HepG2 (cell line): ENCODE measurements around the gene GDPD5. TPM values are rescaled to one million over a fixed set of nuclear protein-coding genes. Genes with fewer than 3 reads are reported as not detected.

ENCODE experiments used
- ATAC-seq: fragments of 200-7000 bp; cut with Tn5 transposase; 3 replicates; pipeline ENCODE4 v1.9.1; 2020; ENCODE audit warnings: mild to moderate bottlenecking, moderate library complexity
- BruUV-seq: library from RNA; stranded (reverse); fragments of 400-500 nt; replicated peaks from 2 replicates; lab custom pipeline; 2021; lab: Mats Ljungman, UMichigan
- CTCF ChIA-PET: fragments of 300-600 bp; formaldehyde crosslinking; extraction: SDS; loops from one replicate; lab custom pipeline; 2021; ENCODE audit warnings: low total read pairs, inconsistent platforms, low intra/inter-chr PET ratio; lab: Yijun Ruan, JAX
- POLR2A ChIA-PET: fragments of 350-600 bp; sonication (Branson Sonifier 250); formaldehyde crosslinking; loops from one replicate; lab custom pipeline; 2020; ENCODE audit warnings: antibody characterized with exemption, inconsistent platforms; lab: Yijun Ruan, JAX
- DNase-seq: peaks from one replicate; pipeline ENCODE4 v3.0.0-alpha.2; 2015; ENCODE audit warnings: low spot score
- FAIRE-seq: peaks from 3 replicates; lab custom pipeline; 2011; peaks lifted over from hg19 to GRCh38; lab: Jason Lieb, UNC
- H2AFZ ChIP-seq: one replicate; pipeline ENCODE4 v1.6.1; 2011; ENCODE audit warnings: low read length, inconsistent platforms
- H3K27ac ChIP-seq: fragments of 300-600 bp; 3 replicates; pipeline ENCODE4 v1.8.0; 2011; ENCODE audit warnings: mixed run types, mild to moderate bottlenecking, mixed read lengths, low read length, inconsistent platforms; ENCODE audit not compliant: insufficient read depth; ENCODE audit errors: extremely low read length
- H3K27me3 ChIP-seq, 2 experiments: fragments of 200-600 bp in 1 of 2; 2 replicates in 1 of 2; 3 replicates in 1 of 2; pipeline versions ENCODE4 v1.6.0 to v1.8.0; 2011; ENCODE audit warnings: low read length in 2 of 2, mild to moderate bottlenecking in 2 of 2, moderate library complexity in 2 of 2, inconsistent platforms in 1 of 2; ENCODE audit not compliant: insufficient read depth in 2 of 2, control insufficient read depth in 1 of 2
- H3K36me3 ChIP-seq, 2 experiments: fragments of 200-600 bp in 1 of 2; replicated peaks in 1 of 2; 2 replicates in 1 of 2; 3 replicates in 1 of 2; pipeline versions ENCODE4 v1.5.1 to v1.8.0; 2011; ENCODE audit warnings: low read length in 2 of 2, inconsistent platforms in 1 of 2; ENCODE audit not compliant: insufficient read depth in 2 of 2, control insufficient read depth in 1 of 2
- H3K4me1 ChIP-seq: 2 replicates; pipeline ENCODE4 v1.5.1; 2012; ENCODE audit warnings: low read length, inconsistent platforms; ENCODE audit not compliant: insufficient read depth
- H3K4me2 ChIP-seq: 2 replicates; pipeline ENCODE4 v1.6.0; 2011; ENCODE audit warnings: low read depth, low read length, inconsistent platforms
- H3K4me3 ChIP-seq, 3 experiments: fragments of 200-600 bp in 1 of 3; sonication (generic), shearing (Covaris generic) in 1 of 3; replicated peaks in 1 of 3; 2 replicates each; pipeline ENCODE4 v1.5.1; 2011 to 2016; ENCODE audit warnings: low read length in 3 of 3, inconsistent platforms in 2 of 3, low read depth in 2 of 3, mild to moderate bottlenecking in 2 of 3, control low read depth in 1 of 3, mixed read lengths in 1 of 3; ENCODE audit not compliant: insufficient read depth in 1 of 3
- H3K79me2 ChIP-seq: one replicate; pipeline ENCODE4 v1.6.1; 2011; ENCODE audit warnings: low read length, inconsistent platforms; ENCODE audit not compliant: insufficient read depth
- H3K9ac ChIP-seq: 2 replicates; pipeline ENCODE4 v1.6.0; 2011; ENCODE audit warnings: mild to moderate bottlenecking, low read depth, low read length, inconsistent platforms; ENCODE audit not compliant: insufficient read depth
- H3K9me3 ChIP-seq: 2 replicates; pipeline ENCODE4 v1.5.1; 2012; ENCODE audit warnings: mild to moderate bottlenecking, low read length
- H4K20me1 ChIP-seq: 2 replicates; pipeline ENCODE4 v1.6.0; 2011; ENCODE audit warnings: inconsistent platforms, mild to moderate bottlenecking, low read length, moderate library complexity; ENCODE audit not compliant: insufficient read depth
- ARNT2 ChIP-seq: sonication (generic); formaldehyde crosslinking; IDR thresholded peaks from 2 replicates; pipeline ENCODE4 v1.8.0; 2022; ENCODE audit warnings: mild to moderate bottlenecking, low read depth, missing genetic modification reagents, moderate library complexity
- BATF2 ChIP-seq: sonication (generic); formaldehyde crosslinking; IDR thresholded peaks from 2 replicates; pipeline ENCODE4 v1.8.0; 2022; ENCODE audit warnings: mild to moderate bottlenecking, missing genetic modification reagents, moderate library complexity
- BRF2 ChIP-seq: sonication (generic); formaldehyde crosslinking; IDR thresholded peaks from 2 replicates; pipeline ENCODE4 v1.8.1; 2022; ENCODE audit warnings: mild to moderate bottlenecking, missing genetic modification reagents
- CCAR2 ChIP-seq: fragments of 200-400 bp; formaldehyde crosslinking; optimal IDR thresholded peaks from 2 replicates; pipeline ENCODE3; 2018; ENCODE audit warnings: low read depth, mild to moderate bottlenecking, low read length, moderate library complexity
- ISL2 ChIP-seq: sonication (generic); formaldehyde crosslinking; IDR thresholded peaks from 2 replicates; pipeline ENCODE4 v1.5.0; 2020; ENCODE audit warnings: missing genetic modification reagents
- ISX ChIP-seq: sonication (generic); formaldehyde crosslinking; conservative IDR thresholded peaks from 2 replicates; pipeline ENCODE4 v1.5.0; 2020; ENCODE audit warnings: missing genetic modification reagents
- NPAS2 ChIP-seq: sonication (generic); formaldehyde crosslinking; IDR thresholded peaks from 2 replicates; pipeline ENCODE4 v1.8.0; 2022; ENCODE audit warnings: mild to moderate bottlenecking, missing genetic modification reagents, borderline replicate concordance
- RFX3 ChIP-seq: IDR thresholded peaks from 2 replicates; pipeline ENCODE4 v1.6.1; 2016; ENCODE audit warnings: missing biosample characterization, missing genetic modification reagents
- SETDB1 ChIP-seq: sonication (generic); formaldehyde crosslinking; IDR thresholded peaks from 2 replicates; pipeline ENCODE4 v1.5.1; 2020; ENCODE audit warnings: missing genetic modification reagents, mild to moderate bottlenecking, borderline replicate concordance
- XBP1 ChIP-seq: sonication (generic); formaldehyde crosslinking; IDR thresholded peaks from 2 replicates; pipeline ENCODE4 v1.5.0; 2020; ENCODE audit warnings: missing genetic modification reagents
- ZNF550 ChIP-seq: sonication (generic); formaldehyde crosslinking; IDR thresholded peaks from 2 replicates; pipeline ENCODE4 v1.4.0; 2020; ENCODE audit warnings: mild to moderate bottlenecking, missing genetic modification reagents, borderline replicate concordance
- ZSCAN25 ChIP-seq: sonication (generic); formaldehyde crosslinking; IDR thresholded peaks from 2 replicates; pipeline ENCODE4 v1.8.0; 2022; ENCODE audit warnings: mild to moderate bottlenecking, missing genetic modification reagents
- WGBS: methylation state at CpG from one replicate; pipeline ENCODE4 v1.1.6; 2017; ENCODE audit warnings: low lambda C conversion rate; 5-methylcytosine and 5-hydroxymethylcytosine counted together
- in situ Hi-C: cut with HindIII; loops from 2 replicates; pipeline ENCODE4 v1.10.0; 2017; ENCODE audit warnings: low pct_unique_long_range_greater_than_20kb; ENCODE audit not compliant: extremely low pct_ligation_motif_present
- intact Hi-C: fragments of 100-400 bp; cut with micrococcal nuclease; formaldehyde crosslinking; loops from one replicate; pipeline ENCODE4 v1.10.0; 2022; ENCODE audit not compliant: unreplicated experiment
- polyA plus RNA-seq, 8 experiments: library from polyadenylated mRNA; depleted of rRNA in 3 of 8; stranded (reverse) in 7 of 8; unstranded in 1 of 8; fragments of >200 nt; fragmentation: Illumina TruSeq in 4 of 8; extraction: Trizol in 4 of 8; gene quantifications; 2 replicates each; pipeline versions ENCODE4 v1.2.1 to v1.2.3, GENCODE V29; 2011 to 2016; ENCODE audit warnings: low read depth in 4 of 8, missing spikeins in 1 of 8, mixed read lengths in 1 of 8; ENCODE audit not compliant: insufficient read depth in 1 of 8
- total RNA-seq, 5 experiments: library from RNA; depleted of rRNA; stranded (reverse); fragments of >200 nt; fragmentation: Illumina TruSeq; extraction: Trizol; gene quantifications; 2 replicates each; pipeline ENCODE4 v1.2.3, GENCODE V29; 2016; ENCODE audit warnings: low read depth in 1 of 5

The GDPD5 gene
- total and polyA plus RNA-seq, 2 of the 13 experiments (the other 11 are each of a cell fraction or from before 2014, with no cell fraction given): 55.0 to 67.5 TPM

GRCh38 chr11:75473684-75474083, 52.1 kb downstream of the GDPD5 start:
- H2AFZ ChIP-seq: no peak overlapping the region
- H3K36me3 ChIP-seq: peaks cover 44 to 82% of the 10 kb centered on the region in 2 experiments
- H3K79me2 ChIP-seq: no peaks in the 10 kb centered on the region
- ChIA-PET CTCF (no interaction called here), POLR2A (no interaction called here)
- no peak overlapping the region for H3K27ac ChIP-seq
- H3K4me3 ChIP-seq: no peak overlapping the region
- in situ Hi-C loops: no loop called here
- FAIRE-seq: no peak
- no peak for ATAC-seq
- H3K9ac ChIP-seq: no peak overlapping the region
- intact Hi-C loops: no loop called here
- no peak overlapping the region for H3K4me2 ChIP-seq
- no peak for DNase-seq
- no peaks in the 10 kb centered on the region for H3K9me3 ChIP-seq
- 0 out of 2 replicates have a peak, but pooled peaks cover 10% of the 10 kb centered on the region for H3K4me1 ChIP-seq
- BruUV-seq: no TSS peak
- TF ChIP-seq BATF2: no peak
- no peak for TF ChIP-seq BRF2
- no peak for TF ChIP-seq ISL2 (CRISPR knock-in tag)
- no peak for TF ChIP-seq ZNF550 (CRISPR knock-in tag)
- no peak for TF ChIP-seq CCAR2
- H4K20me1 ChIP-seq: no peaks in the 10 kb centered on the region
- H3K27me3 ChIP-seq: no peaks in the 10 kb centered on the region
- WGBS: 98% methylated on average over 5 of the region's 6 CpGs

GRCh38 chr11:75472081-75472732, 53.5 kb downstream of the GDPD5 start:
- Histone ChIP-seq H3K4me3 (no peak overlapping the region), H3K79me2 (no peaks in the 10 kb centered on the region), H4K20me1 (no peaks in the 10 kb centered on the region), H3K9me3 (no peaks in the 10 kb centered on the region), H3K9ac (no peak overlapping the region), H3K4me1 (0 out of 2 replicates have a peak, but pooled peaks cover 10% of the 10 kb centered on the region), H3K27ac (no peak overlapping the region), H3K27me3 (no peaks in the 10 kb centered on the region), H3K36me3 (peaks cover 47 to 89% of the 10 kb centered on the region in 2 experiments), H2AFZ (no peak overlapping the region), H3K4me2 (no peak overlapping the region)
- ChIA-PET CTCF (no interaction called here), POLR2A (no interaction called here)
- WGBS: 95% methylated on average over 5 of the region's 5 CpGs
- no peak for FAIRE-seq
- intact Hi-C loops (no loop called here), in situ Hi-C loops (no loop called here)
- no TSS peak for BruUV-seq
- no peak for DNase-seq
- no peak for ATAC-seq
- TF ChIP-seq SETDB1 (CRISPR knock-in tag): no peak
- TF ChIP-seq XBP1 (CRISPR knock-in tag): no peak
- TF ChIP-seq ISX: no peak
- no peak for TF ChIP-seq ARNT2 (CRISPR knock-in tag)
- TF ChIP-seq NPAS2 (CRISPR knock-in tag): no peak
- TF ChIP-seq ZSCAN25 (CRISPR knock-in tag): no peak
- no peak for TF ChIP-seq RFX3
- no peak for TF ChIP-seq BRF2
